ENCODE data around the gene CHRNB1.

GRCh38 chr17:7444682-7445618 is at the start of gene CHRNB1:
- TF ChIP-seq POLR2AphosphoS5 (IDR thresholded peaks at IDR 0.05) (no peak), CTCF (IDR thresholded peaks at IDR 0.05) (no peak), EP300 (IDR thresholded peaks at IDR 0.05) (no peak)

All from esophagus muscularis mucosa (tissue), 4 donors.